Keratinocyte (primary cell): Measurements from ENCODE around the gene RNF5. TPM values are rescaled to one million over a fixed set of nuclear protein-coding genes. Genes with fewer than 3 reads are reported as not detected.

Experiments used
- DNase-seq: peaks from one replicate; pipeline ENCODE4 v3.0.0-alpha.2; 2011; ENCODE audit warnings: low read depth, missing footprints, low spot score
- FAIRE-seq: peaks from 2 replicates; lab custom pipeline; 2011; peaks lifted over from hg19 to GRCh38; lab: Jason Lieb, UNC
- H2AFZ ChIP-seq: 2 replicates; pipeline ENCODE4 v1.6.0; 2012; ENCODE audit warnings: low read length, control low read depth, inconsistent platforms; ENCODE audit not compliant: control insufficient read depth
- H3K27ac ChIP-seq: 2 replicates; pipeline ENCODE4 v1.5.1; 2011; ENCODE audit warnings: low read length; ENCODE audit not compliant: control insufficient read depth, insufficient read depth
- H3K27me3 ChIP-seq: 3 replicates; pipeline ENCODE4 v1.6.0; 2011; ENCODE audit warnings: low read length; ENCODE audit not compliant: control insufficient read depth, insufficient read depth; ENCODE audit errors: extremely low read depth
- H3K36me3 ChIP-seq, 2 experiments: 2 replicates in 1 of 2; 3 replicates in 1 of 2; pipeline ENCODE4 v1.5.1; 2011; ENCODE audit warnings: low read length in 2 of 2, mild to moderate bottlenecking in 1 of 2; ENCODE audit not compliant: control insufficient read depth in 2 of 2, insufficient read depth in 2 of 2; ENCODE audit errors: extremely low read depth in 1 of 2
- H3K4me1 ChIP-seq: 3 replicates; pipeline ENCODE4 v1.5.1; 2011; ENCODE audit warnings: low read length; ENCODE audit not compliant: control insufficient read depth, insufficient read depth; ENCODE audit errors: extremely low read depth
- H3K4me2 ChIP-seq: 3 replicates; pipeline ENCODE4 v1.6.0; 2011; ENCODE audit warnings: low read depth, low read length; ENCODE audit not compliant: control insufficient read depth, insufficient read depth; ENCODE audit errors: extremely low read depth
- H3K4me3 ChIP-seq, 3 experiments: fragments of 200-600 bp in 1 of 3; sonication (generic) in 1 of 3; 2 replicates in 2 of 3; 3 replicates in 1 of 3; pipeline ENCODE4 v1.5.1; 2011 to 2016; ENCODE audit warnings: low read length in 3 of 3, mild to moderate bottlenecking in 3 of 3, control low read depth in 2 of 3, inconsistent platforms in 1 of 3, low read depth in 1 of 3, mixed read lengths in 1 of 3, mixed run types in 1 of 3, moderate library complexity in 1 of 3; ENCODE audit not compliant: control insufficient read depth in 2 of 3, insufficient read depth in 2 of 3; ENCODE audit errors: extremely low read depth in 1 of 3
- H3K79me2 ChIP-seq: 2 replicates; pipeline ENCODE4 v1.6.0; 2012; ENCODE audit warnings: low read length; ENCODE audit not compliant: control insufficient read depth, insufficient read depth
- H3K9ac ChIP-seq: 3 replicates; pipeline ENCODE4 v1.6.0; 2011; ENCODE audit warnings: low read length; ENCODE audit not compliant: control insufficient read depth, insufficient read depth; ENCODE audit errors: extremely low read depth
- H3K9me1 ChIP-seq: 3 replicates; pipeline ENCODE4 v1.6.0; 2011; ENCODE audit warnings: low read length; ENCODE audit not compliant: control insufficient read depth, insufficient read depth; ENCODE audit errors: extremely low read depth
- H3K9me3 ChIP-seq: 2 replicates; pipeline ENCODE4 v1.5.1; 2012; ENCODE audit warnings: low read depth, low read length; ENCODE audit not compliant: control insufficient read depth
- H4K20me1 ChIP-seq: 3 replicates; pipeline ENCODE4 v1.6.0; 2011; ENCODE audit warnings: low read length; ENCODE audit not compliant: control insufficient read depth, insufficient read depth; ENCODE audit errors: extremely low read depth
- EZH2 ChIP-seq: IDR thresholded peaks from one replicate; pipeline ENCODE4 v1.6.1; 2012; ENCODE audit warnings: inconsistent platforms, mild to moderate bottlenecking, low read length, moderate library complexity
- dilution Hi-C: fragments of 300-500 bp; cut with MboI; formaldehyde crosslinking; loops from one replicate; pipeline ENCODE4 v1.7.0; 2020; ENCODE audit warnings: low sequenced_read_pairs; ENCODE audit not compliant: extremely low pct_ligation_motif_present
- polyA plus RNA-seq, 5 experiments: library from polyadenylated mRNA; depleted of rRNA in 3 of 5; stranded (reverse) in 3 of 5; stranded (forward) in 1 of 5; unstranded in 1 of 5; fragments of >200 nt; gene quantifications; 1 replicate in 1 of 5; 2 replicates in 3 of 5; 3 replicates in 1 of 5; pipeline versions ENCODE4 v1.2.1 to v1.2.3, GENCODE V29; 2011 to 2012; ENCODE audit warnings: missing spikeins in 2 of 5, low read depth in 1 of 5, low replicate concordance in 1 of 5
- TF ChIP-seq, protein P1 (sequence below), 3 experiments: IDR thresholded peaks in 1 of 3; conservative IDR thresholded peaks in 1 of 3; optimal IDR thresholded peaks in 1 of 3; 2 replicates in 2 of 3; 3 replicates in 1 of 3; pipeline versions ENCODE3 to v1.5.1; 2011; ENCODE audit warnings: low read length in 3 of 3, mild to moderate bottlenecking in 3 of 3, moderate library complexity in 2 of 3, control low read depth in 1 of 3, inconsistent platforms in 1 of 3; ENCODE audit not compliant: insufficient read depth in 2 of 3; ENCODE audit errors: extremely low read depth in 1 of 3

The RNF5 gene
- polyA plus RNA-seq, 1 donor (not counting 4 experiments of a cell fraction or from before 2014, with no cell fraction given), result 33.2 TPM

- Histone ChIP-seq H3K79me2 (no peaks in the 10 kb centered on the region), H3K4me3 (peak overlapping the region; percentile 54 to 91 (median 72)), H4K20me1 (no peaks in the 10 kb centered on the region), H3K9me3 (no peaks in the 10 kb centered on the region), H3K36me3 (no peaks in the 10 kb centered on the region), H3K9ac (peak overlapping the region; percentile 97), H3K27me3 (no peaks in the 10 kb centered on the region), H3K27ac (peak overlapping the region; percentile 96), H2AFZ (peak overlapping the region; percentile 52), H3K4me1 (peaks cover 25% of the 10 kb centered on the region), H3K9me1 (no peaks in the 10 kb centered on the region), H3K4me2 (peak overlapping the region; percentile 100)
- no peak for FAIRE-seq
- no peak for DNase-seq
- TF ChIP-seq, protein P1, sequence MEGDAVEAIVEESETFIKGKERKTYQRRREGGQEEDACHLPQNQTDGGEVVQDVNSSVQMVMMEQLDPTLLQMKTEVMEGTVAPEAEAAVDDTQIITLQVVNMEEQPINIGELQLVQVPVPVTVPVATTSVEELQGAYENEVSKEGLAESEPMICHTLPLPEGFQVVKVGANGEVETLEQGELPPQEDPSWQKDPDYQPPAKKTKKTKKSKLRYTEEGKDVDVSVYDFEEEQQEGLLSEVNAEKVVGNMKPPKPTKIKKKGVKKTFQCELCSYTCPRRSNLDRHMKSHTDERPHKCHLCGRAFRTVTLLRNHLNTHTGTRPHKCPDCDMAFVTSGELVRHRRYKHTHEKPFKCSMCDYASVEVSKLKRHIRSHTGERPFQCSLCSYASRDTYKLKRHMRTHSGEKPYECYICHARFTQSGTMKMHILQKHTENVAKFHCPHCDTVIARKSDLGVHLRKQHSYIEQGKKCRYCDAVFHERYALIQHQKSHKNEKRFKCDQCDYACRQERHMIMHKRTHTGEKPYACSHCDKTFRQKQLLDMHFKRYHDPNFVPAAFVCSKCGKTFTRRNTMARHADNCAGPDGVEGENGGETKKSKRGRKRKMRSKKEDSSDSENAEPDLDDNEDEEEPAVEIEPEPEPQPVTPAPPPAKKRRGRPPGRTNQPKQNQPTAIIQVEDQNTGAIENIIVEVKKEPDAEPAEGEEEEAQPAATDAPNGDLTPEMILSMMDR (optimal IDR thresholded peaks at IDR 0.05 in 1 of 3, IDR thresholded peaks at IDR 0.05 in 1 of 3, conservative IDR thresholded peaks at IDR 0.05 in 1 of 3; ENCODE audit: extremely low read depth in 1 of 3, insufficient read depth in 2 of 3, low read length in 3 of 3), result no peak
- TF ChIP-seq EZH2, result no peak
- dilution Hi-C loops, result no loop called here
Observed at GRCh38 chr6:32195902-32196681, 17.9 kb downstream of the RNF5 start.

DNA sequence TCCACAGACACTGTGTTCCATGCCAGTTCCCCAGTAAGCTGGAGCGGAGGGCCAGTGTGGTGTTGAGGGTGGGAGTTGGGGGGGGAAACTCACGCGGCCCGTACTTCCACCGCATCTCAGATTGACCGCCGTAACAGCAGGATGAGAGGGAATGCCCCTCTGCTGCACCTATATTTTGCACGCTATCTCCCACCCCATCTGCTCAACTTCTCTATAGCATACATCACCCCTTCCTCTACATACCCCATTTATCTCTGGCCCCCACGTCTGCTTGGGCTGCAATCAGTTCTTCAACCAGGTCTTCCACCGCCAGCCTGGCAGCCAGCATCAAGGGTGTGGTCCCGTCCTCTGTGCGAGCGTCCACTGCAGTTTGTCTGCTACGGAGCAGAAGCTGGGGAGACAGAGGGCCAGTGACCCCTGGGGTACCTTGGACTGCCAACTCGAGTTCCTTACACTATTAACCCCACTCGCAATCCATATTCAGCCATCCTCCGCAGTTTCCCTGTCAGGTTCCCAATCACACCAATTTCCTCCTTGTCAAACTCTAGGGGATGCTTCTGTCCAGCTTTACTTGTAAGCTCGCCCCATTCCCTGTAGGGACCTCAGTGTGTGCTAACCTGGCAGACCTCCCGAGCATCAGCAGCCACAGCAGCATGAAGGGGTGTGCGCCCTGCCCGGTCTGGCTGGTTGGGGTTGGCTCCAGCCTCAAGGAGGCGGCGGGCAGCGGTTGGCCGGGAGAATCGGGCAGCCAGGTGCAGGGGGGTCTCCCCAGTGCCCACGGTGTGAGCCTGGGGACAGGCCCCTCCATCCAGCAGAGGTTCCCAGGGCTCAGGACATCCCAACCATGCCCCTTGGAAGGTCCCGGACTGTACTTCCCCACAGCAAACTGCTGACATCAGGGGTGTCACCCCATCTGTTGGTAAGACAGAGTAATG lies 18.7 kb downstream of the RNF5 start:
- peak overlapping the region; percentile 97 for H3K9ac ChIP-seq
- dilution Hi-C loops, result no loop called here
- H3K4me1 ChIP-seq, result peaks cover 25% of the 10 kb centered on the region
- TF ChIP-seq, protein P1 (optimal IDR thresholded peaks at IDR 0.05 in 1 of 3, IDR thresholded peaks at IDR 0.05 in 1 of 3, conservative IDR thresholded peaks at IDR 0.05 in 1 of 3; ENCODE audit: extremely low read depth in 1 of 3, insufficient read depth in 2 of 3, low read length in 3 of 3), result no peak
- TF ChIP-seq EZH2, result no peak
- no peaks in the 10 kb centered on the region for H3K36me3 ChIP-seq
- no peak for DNase-seq
- no peaks in the 10 kb centered on the region for H3K27me3 ChIP-seq
- no peaks in the 10 kb centered on the region for H3K9me1 ChIP-seq
- peak overlapping the region; percentile 96 for H3K27ac ChIP-seq
- H3K9me3 ChIP-seq, result no peaks in the 10 kb centered on the region
- H3K79me2 ChIP-seq, result no peaks in the 10 kb centered on the region
- no peak for FAIRE-seq
- peak overlapping the region; percentile 52 for H2AFZ ChIP-seq
- no peaks in the 10 kb centered on the region for H4K20me1 ChIP-seq
- H3K4me3 ChIP-seq, result peak overlapping the region; percentile 54 to 91 (median 72)
- peak overlapping the region; percentile 100 for H3K4me2 ChIP-seq
